ENCODE measurements around the gene IREB2. TPM values are rescaled to one million over a fixed set of nuclear protein-coding genes. Genes with fewer than 3 reads are reported as not detected.

IREB2 gene, protein sequence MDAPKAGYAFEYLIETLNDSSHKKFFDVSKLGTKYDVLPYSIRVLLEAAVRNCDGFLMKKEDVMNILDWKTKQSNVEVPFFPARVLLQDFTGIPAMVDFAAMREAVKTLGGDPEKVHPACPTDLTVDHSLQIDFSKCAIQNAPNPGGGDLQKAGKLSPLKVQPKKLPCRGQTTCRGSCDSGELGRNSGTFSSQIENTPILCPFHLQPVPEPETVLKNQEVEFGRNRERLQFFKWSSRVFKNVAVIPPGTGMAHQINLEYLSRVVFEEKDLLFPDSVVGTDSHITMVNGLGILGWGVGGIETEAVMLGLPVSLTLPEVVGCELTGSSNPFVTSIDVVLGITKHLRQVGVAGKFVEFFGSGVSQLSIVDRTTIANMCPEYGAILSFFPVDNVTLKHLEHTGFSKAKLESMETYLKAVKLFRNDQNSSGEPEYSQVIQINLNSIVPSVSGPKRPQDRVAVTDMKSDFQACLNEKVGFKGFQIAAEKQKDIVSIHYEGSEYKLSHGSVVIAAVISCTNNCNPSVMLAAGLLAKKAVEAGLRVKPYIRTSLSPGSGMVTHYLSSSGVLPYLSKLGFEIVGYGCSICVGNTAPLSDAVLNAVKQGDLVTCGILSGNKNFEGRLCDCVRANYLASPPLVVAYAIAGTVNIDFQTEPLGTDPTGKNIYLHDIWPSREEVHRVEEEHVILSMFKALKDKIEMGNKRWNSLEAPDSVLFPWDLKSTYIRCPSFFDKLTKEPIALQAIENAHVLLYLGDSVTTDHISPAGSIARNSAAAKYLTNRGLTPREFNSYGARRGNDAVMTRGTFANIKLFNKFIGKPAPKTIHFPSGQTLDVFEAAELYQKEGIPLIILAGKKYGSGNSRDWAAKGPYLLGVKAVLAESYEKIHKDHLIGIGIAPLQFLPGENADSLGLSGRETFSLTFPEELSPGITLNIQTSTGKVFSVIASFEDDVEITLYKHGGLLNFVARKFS
- total RNA-seq: 10 to 100 TPM; 52.4 to 59.9 TPM

DNA sequence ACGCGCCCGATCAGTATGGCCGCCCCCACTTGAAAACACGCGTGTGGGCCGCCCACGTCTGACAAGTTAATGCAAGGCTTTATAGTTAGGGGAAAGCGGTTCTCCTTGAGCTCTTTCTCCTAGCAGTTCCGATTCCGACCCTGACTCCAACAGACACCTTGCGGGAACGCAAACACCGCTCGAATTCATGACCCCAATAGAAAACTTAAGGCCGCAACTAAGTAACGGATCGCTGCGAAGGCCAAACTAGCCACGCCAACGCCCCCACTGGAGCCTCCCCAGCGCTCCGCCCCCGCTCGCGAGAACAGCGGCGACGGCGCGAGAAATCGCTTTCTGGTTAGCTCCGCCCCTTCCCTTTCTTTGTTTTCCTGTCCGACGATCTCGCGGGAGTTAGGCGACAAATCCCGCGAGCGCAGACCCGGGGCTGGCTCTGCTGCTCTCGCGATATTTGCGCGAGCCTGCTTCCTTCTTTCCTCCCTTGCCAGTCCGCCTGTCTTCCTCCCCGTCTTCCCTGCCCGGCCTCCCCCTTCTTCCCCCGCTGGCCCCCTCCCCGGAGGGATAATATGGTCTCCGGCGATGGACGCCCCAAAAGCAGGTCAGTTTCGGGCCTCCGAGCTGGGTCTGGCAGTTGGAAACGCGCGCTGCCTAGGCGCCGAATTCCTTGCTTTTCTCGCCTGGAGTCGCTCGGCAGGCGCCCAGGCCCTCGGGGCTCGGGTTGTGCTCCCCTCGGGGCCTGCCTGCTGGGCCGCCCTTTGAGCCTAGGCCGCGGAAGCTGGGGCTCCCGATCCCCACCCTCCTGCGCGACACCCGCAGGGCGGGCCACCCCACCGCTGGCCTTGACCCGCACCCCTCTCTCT, at the start of gene IREB2:
Gene IREB2 (plus strand): TSS at position 455 of the 857 bp plus-strand sequence. CDS start 122 bp downstream, at position 577.
- Histone ChIP-seq H3K36me3 (peaks cover 9% of the 10 kb centered on the region), H3K27ac (peak within 1 kb of the TSS; percentile 93), H3K27me3 (no peaks in the 10 kb centered on the region), H3K4me3 (peak within 1 kb of the TSS; percentile 98), H3K9ac (ENCODE audit: low read depth in 2 of 2, low read length in 2 of 2) (peak within 1 kb of the TSS; percentile 94 to 99), H3K4me1 (peaks cover 11% of the 10 kb centered on the region), H3K9me3 (no peaks in the 10 kb centered on the region)
- intact Hi-C loops (cut with DNase I): no loop called here
- peak; percentile 98 for DNase-seq
- TF ChIP-seq, protein P1, sequence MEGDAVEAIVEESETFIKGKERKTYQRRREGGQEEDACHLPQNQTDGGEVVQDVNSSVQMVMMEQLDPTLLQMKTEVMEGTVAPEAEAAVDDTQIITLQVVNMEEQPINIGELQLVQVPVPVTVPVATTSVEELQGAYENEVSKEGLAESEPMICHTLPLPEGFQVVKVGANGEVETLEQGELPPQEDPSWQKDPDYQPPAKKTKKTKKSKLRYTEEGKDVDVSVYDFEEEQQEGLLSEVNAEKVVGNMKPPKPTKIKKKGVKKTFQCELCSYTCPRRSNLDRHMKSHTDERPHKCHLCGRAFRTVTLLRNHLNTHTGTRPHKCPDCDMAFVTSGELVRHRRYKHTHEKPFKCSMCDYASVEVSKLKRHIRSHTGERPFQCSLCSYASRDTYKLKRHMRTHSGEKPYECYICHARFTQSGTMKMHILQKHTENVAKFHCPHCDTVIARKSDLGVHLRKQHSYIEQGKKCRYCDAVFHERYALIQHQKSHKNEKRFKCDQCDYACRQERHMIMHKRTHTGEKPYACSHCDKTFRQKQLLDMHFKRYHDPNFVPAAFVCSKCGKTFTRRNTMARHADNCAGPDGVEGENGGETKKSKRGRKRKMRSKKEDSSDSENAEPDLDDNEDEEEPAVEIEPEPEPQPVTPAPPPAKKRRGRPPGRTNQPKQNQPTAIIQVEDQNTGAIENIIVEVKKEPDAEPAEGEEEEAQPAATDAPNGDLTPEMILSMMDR (IDR thresholded peaks at IDR 0.05): no peak

DNA sequence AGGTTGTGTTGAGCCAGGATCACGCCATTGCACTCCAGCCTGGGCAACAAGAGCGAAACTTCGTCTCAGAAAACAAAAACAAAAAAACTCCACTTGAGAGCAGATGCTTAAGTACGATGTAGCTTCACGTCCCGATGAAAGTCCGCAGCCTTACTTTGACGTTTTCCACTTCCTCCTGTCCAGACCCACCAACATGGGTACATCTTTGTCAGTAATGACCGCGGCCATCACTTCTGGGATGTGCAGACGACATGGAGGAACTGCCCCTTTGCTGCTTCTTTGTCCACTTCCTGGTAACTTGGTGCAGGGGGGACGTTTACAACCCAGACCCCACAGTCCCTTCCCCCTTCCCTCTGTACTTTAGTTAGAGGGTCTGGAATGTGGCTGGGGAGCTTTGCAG, 49.2 kb upstream of the IREB2 start:
- H3K27me3 ChIP-seq: no peaks in the 10 kb centered on the region
- DNase-seq: no peak

DNA sequence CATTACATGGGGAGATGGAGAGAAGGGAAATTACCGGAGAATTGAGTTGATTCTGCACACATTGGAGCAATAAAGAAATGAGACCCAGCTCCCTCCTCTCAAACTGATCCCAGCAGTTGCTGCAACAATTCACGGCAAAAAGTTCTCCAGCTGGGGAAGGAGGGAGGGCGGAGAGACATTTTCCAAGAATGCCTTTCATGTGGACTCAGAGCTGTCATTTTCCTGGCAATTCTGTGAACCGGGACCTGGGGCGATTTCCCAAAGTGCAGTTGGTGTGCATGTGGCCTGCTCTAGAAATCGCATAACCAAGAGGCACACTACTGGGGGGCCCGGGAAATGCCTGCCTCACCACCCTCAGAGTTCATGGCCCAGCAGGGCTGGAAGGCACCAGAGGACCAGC, 48.7 kb upstream of the IREB2 start:
- H3K4me3 ChIP-seq: no peak overlapping the region
- DNase-seq: no peak
- no peaks in the 10 kb centered on the region for H3K9me3 ChIP-seq
- H3K36me3 ChIP-seq: no peaks in the 10 kb centered on the region
- no peaks in the 10 kb centered on the region for H3K4me1 ChIP-seq
- H3K9ac ChIP-seq (ENCODE audit: low read depth in 2 of 2, low read length in 2 of 2): no peak overlapping the region
- intact Hi-C loops (cut with DNase I): no loop called here
- no peak overlapping the region for H3K27ac ChIP-seq
- TF ChIP-seq, protein P1 (IDR thresholded peaks at IDR 0.05): no peak
- H3K27me3 ChIP-seq: no peaks in the 10 kb centered on the region

More for the DNA sequence above, 49.2 kb upstream of the IREB2 start:
- no peak overlapping the region for H3K4me3 ChIP-seq
- H3K9me3 ChIP-seq: no peaks in the 10 kb centered on the region
- H3K9ac ChIP-seq (ENCODE audit: low read depth in 2 of 2, low read length in 2 of 2): no peak overlapping the region
- no peak overlapping the region for H3K27ac ChIP-seq
- no peaks in the 10 kb centered on the region for H3K4me1 ChIP-seq
- intact Hi-C loops (cut with DNase I): no loop called here
- TF ChIP-seq, protein P1 (IDR thresholded peaks at IDR 0.05): no peak
- no peaks in the 10 kb centered on the region for H3K36me3 ChIP-seq

DNA sequence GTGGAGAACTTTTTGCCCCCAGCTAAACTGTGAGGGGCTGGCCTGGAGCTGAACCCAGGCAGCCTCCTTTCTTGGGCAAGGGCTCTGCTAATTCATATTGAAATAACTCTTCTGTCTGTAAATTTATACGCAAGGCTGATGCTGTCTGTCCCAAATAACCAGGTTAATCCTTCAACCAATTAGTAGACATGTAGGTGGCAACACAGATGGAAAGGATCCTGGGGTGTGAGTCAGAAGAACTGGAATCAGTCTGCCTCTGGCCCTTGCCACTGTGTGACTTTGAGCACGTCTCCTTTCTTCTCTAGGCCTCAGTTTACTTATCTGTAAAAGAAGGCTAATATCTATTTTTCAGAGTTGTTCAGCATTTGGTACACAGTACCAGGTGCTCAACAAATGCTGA, 48.3 kb upstream of the IREB2 start:
- H3K27me3 ChIP-seq: no peaks in the 10 kb centered on the region
- H3K27ac ChIP-seq: no peak overlapping the region
- no peaks in the 10 kb centered on the region for H3K9me3 ChIP-seq
- TF ChIP-seq, protein P1 (IDR thresholded peaks at IDR 0.05): no peak
- H3K9ac ChIP-seq (ENCODE audit: low read depth in 2 of 2, low read length in 2 of 2): no peak overlapping the region
- intact Hi-C loops (cut with DNase I): no loop called here
- H3K36me3 ChIP-seq: no peaks in the 10 kb centered on the region
- no peaks in the 10 kb centered on the region for H3K4me1 ChIP-seq
- no peak overlapping the region for H3K4me3 ChIP-seq
- no peak for DNase-seq

DNA sequence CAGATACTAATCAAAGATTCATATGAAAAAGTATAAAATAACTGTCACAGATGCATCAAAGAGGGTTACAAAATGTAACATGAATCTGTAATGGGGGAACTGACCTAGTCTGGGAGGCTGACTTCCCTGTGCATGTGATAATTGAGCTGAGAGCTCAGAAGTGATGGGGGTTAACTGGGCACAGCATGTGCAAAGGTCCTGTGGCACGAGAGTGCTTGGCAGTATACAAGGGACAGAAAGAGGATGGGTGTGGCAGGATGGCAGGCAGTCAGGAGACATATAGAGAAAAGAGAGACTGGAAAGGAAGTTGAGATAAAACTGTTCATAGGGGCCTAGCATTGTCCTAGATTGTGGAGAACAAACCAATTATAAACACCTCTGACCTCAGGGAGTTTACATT, 47.8 kb upstream of the IREB2 start:
- H3K27ac ChIP-seq: no peak overlapping the region
- TF ChIP-seq, protein P1 (IDR thresholded peaks at IDR 0.05): no peak
- intact Hi-C loops (cut with DNase I): no loop called here
- H3K4me3 ChIP-seq: no peak overlapping the region
- no peaks in the 10 kb centered on the region for H3K9me3 ChIP-seq
- H3K4me1 ChIP-seq: no peaks in the 10 kb centered on the region
- no peak overlapping the region for H3K9ac ChIP-seq (ENCODE audit: low read depth in 2 of 2, low read length in 2 of 2)
- no peaks in the 10 kb centered on the region for H3K27me3 ChIP-seq
- H3K36me3 ChIP-seq: no peaks in the 10 kb centered on the region
- DNase-seq: no peak

Measured in colonic mucosa (tissue), 4 donors.